ENCODE measurements around the gene GNAO1. TPM values are rescaled to one million over a fixed set of nuclear protein-coding genes. Genes with fewer than 3 reads are reported as not detected.

GNAO1 gene
- polyA plus RNA-seq, 1 donor from 2014 or later: 31.5 TPM

DNA sequence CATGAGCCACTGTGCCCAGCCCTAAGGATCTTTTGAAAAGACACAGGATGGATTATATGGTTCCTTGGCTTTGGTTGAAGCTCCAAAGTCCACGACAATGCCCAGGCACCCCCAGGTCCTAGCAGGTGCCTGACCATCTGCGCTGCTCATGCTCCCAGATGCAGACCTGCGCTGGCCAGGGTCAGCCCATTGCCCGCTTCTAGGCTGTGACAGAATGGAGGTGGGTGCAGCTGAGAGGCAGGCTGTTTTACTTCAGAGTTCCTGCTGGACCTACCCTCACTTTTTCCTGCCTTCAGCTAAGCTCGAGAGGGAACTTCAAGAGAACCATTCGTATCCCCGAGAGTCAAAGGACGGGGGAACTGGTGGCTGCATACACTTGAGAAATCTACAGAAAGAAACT, 173.6 kb downstream of the GNAO1 start:
- Histone ChIP-seq H3K9me2 (ENCODE audit: insufficient read depth, low read length) (no peaks in the 10 kb centered on the region), H3K27me3 (ENCODE audit: insufficient read depth, low read depth, low read length) (no peaks in the 10 kb centered on the region), H3K79me2 (replicated peaks; ENCODE audit: insufficient read depth, low read length) (no peaks in the 10 kb centered on the region), H3K9ac (ENCODE audit: low read length) (no peak overlapping the region), H4K20me1 (ENCODE audit: insufficient read depth) (no peaks in the 10 kb centered on the region), H3K36me3 (ENCODE audit: insufficient read depth, low read length) (peaks cover 7% of the 10 kb centered on the region), H3K9me3 (ENCODE audit: low read length) (no peaks in the 10 kb centered on the region), H3F3A (ENCODE audit: insufficient read depth, low read length, poor library complexity, severe bottlenecking) (no peaks in the 10 kb centered on the region), H2AFZ (ENCODE audit: low read depth, low read length) (no peak overlapping the region), H3K4me3 (ENCODE audit: low read length) (no peak overlapping the region), H3K27ac (ENCODE audit: low read length) (no peak overlapping the region), H3K4me2 (ENCODE audit: low read length) (no peak overlapping the region)
- no peak for TF ChIP-seq SMC3 (conservative IDR thresholded peaks at IDR 0.05; ENCODE audit: poor library complexity)
- TF ChIP-seq POLR2AphosphoS5 (IDR thresholded peaks at IDR 0.05): no peak
- no peak for TF ChIP-seq MXI1 (conservative IDR thresholded peaks at IDR 0.05; ENCODE audit: poor library complexity, severe bottlenecking)
- TF ChIP-seq RAD21 (conservative IDR thresholded peaks at IDR 0.05): no peak
- TF ChIP-seq, protein P1, sequence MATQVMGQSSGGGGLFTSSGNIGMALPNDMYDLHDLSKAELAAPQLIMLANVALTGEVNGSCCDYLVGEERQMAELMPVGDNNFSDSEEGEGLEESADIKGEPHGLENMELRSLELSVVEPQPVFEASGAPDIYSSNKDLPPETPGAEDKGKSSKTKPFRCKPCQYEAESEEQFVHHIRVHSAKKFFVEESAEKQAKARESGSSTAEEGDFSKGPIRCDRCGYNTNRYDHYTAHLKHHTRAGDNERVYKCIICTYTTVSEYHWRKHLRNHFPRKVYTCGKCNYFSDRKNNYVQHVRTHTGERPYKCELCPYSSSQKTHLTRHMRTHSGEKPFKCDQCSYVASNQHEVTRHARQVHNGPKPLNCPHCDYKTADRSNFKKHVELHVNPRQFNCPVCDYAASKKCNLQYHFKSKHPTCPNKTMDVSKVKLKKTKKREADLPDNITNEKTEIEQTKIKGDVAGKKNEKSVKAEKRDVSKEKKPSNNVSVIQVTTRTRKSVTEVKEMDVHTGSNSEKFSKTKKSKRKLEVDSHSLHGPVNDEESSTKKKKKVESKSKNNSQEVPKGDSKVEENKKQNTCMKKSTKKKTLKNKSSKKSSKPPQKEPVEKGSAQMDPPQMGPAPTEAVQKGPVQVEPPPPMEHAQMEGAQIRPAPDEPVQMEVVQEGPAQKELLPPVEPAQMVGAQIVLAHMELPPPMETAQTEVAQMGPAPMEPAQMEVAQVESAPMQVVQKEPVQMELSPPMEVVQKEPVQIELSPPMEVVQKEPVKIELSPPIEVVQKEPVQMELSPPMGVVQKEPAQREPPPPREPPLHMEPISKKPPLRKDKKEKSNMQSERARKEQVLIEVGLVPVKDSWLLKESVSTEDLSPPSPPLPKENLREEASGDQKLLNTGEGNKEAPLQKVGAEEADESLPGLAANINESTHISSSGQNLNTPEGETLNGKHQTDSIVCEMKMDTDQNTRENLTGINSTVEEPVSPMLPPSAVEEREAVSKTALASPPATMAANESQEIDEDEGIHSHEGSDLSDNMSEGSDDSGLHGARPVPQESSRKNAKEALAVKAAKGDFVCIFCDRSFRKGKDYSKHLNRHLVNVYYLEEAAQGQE (IDR thresholded peaks at IDR 0.05; ENCODE audit: borderline replicate concordance): no peak

DNA sequence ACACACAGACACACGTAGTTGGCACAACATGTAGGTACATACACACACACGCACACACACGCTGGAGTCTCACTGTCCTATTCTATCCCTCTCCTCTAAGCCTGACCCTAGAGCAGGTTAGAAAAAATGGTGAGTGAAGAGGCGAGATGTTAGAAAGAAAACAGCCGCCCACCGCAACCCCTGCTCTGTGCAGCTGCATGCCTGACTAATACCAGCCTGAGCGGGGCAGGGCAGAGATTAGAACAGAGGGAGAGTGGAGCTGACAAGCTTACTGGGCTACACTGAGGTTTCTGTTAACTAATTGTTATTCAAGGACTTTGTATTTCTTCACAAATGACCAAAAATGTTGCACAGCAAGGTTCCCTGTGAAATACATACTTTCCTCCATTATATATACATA, 174.3 kb downstream of the GNAO1 start:
- no peaks in the 10 kb centered on the region for H4K20me1 ChIP-seq (ENCODE audit: insufficient read depth)
- TF ChIP-seq, protein P1 (IDR thresholded peaks at IDR 0.05; ENCODE audit: borderline replicate concordance): no peak
- TF ChIP-seq, protein P2, sequence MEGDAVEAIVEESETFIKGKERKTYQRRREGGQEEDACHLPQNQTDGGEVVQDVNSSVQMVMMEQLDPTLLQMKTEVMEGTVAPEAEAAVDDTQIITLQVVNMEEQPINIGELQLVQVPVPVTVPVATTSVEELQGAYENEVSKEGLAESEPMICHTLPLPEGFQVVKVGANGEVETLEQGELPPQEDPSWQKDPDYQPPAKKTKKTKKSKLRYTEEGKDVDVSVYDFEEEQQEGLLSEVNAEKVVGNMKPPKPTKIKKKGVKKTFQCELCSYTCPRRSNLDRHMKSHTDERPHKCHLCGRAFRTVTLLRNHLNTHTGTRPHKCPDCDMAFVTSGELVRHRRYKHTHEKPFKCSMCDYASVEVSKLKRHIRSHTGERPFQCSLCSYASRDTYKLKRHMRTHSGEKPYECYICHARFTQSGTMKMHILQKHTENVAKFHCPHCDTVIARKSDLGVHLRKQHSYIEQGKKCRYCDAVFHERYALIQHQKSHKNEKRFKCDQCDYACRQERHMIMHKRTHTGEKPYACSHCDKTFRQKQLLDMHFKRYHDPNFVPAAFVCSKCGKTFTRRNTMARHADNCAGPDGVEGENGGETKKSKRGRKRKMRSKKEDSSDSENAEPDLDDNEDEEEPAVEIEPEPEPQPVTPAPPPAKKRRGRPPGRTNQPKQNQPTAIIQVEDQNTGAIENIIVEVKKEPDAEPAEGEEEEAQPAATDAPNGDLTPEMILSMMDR (IDR thresholded peaks at IDR 0.05; ENCODE audit: poor library complexity, severe bottlenecking): no peak
- TF ChIP-seq EP300 (conservative IDR thresholded peaks at IDR 0.05; ENCODE audit: poor library complexity, severe bottlenecking): no peak
- no peak for TF ChIP-seq POLR2AphosphoS5 (IDR thresholded peaks at IDR 0.05)
- TF ChIP-seq RAD21 (conservative IDR thresholded peaks at IDR 0.05): no peak
- no peak for TF ChIP-seq EZH2 (IDR thresholded peaks at IDR 0.05; ENCODE audit: borderline replicate concordance, insufficient read depth, low read length, poor library complexity, severe bottlenecking)
- no peak for TF ChIP-seq TAF1 (IDR thresholded peaks at IDR 0.05; ENCODE audit: low read depth)
- TF ChIP-seq MXI1 (conservative IDR thresholded peaks at IDR 0.05; ENCODE audit: poor library complexity, severe bottlenecking): no peak
- TF ChIP-seq SMC3 (conservative IDR thresholded peaks at IDR 0.05; ENCODE audit: poor library complexity): no peak
- no peaks in the 10 kb centered on the region for H3K27me3 ChIP-seq (ENCODE audit: insufficient read depth, low read depth, low read length)
- no peak overlapping the region for H3K9ac ChIP-seq (ENCODE audit: low read length)
- H3K4me2 ChIP-seq (ENCODE audit: low read length): no peak overlapping the region
- no peak overlapping the region for H3K27ac ChIP-seq (ENCODE audit: low read length)
- H2AFZ ChIP-seq (ENCODE audit: low read depth, low read length): no peak overlapping the region
- H3K9me3 ChIP-seq (ENCODE audit: low read length): no peaks in the 10 kb centered on the region
- no peaks in the 10 kb centered on the region for H3K79me2 ChIP-seq (replicated peaks; ENCODE audit: insufficient read depth, low read length)
- no peaks in the 10 kb centered on the region for H3F3A ChIP-seq (ENCODE audit: insufficient read depth, low read length, poor library complexity, severe bottlenecking)
- peaks cover 7% of the 10 kb centered on the region for H3K36me3 ChIP-seq (ENCODE audit: insufficient read depth, low read length)
- no peaks in the 10 kb centered on the region for H3K9me2 ChIP-seq (ENCODE audit: insufficient read depth, low read length)
- no peak overlapping the region for H3K4me3 ChIP-seq (ENCODE audit: low read length)
